ENCODE data around the gene TIMP2. TPM values are rescaled to one million over a fixed set of nuclear protein-coding genes. Genes with fewer than 3 reads are reported as not detected.
A peak's percentile ranks its signal among the peaks of the same experiment; 100 is the strongest.
"Not testable (repeated sequence)": the region's sequence is repeated elsewhere in the genome, so short reads cannot be mapped to it uniquely, and the experiment has no call there.

Gene TIMP2
- total RNA-seq, 3 donors from 2014 or later: 0.63 to 1.0 (median 0.81) TPM

DNA sequence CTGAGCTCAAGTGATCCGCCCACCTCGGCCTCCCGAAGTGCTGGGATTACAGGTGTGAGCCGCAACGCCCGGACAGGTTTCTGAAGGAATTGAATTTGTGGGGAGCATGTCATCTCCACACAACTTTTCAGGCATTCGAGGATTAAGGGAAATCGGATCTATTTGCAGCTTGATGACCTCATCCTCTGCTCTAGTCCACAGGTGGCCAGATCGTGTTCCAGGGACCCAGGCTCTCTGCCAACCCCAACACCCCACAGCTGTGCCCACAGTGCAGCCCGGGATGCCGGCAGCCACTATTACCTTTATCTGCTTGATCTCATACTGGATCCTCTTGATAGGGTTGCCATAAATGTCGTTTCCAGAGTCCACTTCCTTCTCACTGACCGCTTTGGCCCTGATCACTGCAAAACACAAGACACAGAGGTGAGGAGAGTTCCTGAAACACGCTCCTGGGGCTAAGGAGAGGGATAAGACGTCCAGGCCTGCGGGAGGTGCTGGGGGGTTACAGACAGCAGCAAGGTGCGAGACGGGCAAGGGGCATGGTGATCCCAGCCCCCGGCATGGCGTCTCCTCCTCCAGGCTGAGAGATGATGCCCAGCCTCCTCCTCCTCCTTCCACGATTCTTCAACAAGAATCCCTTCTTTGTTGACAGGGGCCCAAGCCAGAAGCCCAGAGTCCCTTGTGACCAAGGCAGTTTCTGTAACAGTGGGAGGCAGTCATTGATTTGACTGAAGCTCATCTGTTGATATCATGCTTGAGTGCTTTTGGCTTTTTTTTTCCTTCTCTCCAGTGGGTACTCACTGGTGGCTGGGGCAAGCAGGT is 51.5 kb downstream of the TIMP2 start:
- peaks cover 4% of the 10 kb centered on the region for H3K27me3 Mint-ChIP-seq (ENCODE audit: low read depth)
- peaks cover under 1% of the 10 kb centered on the region for H3K4me1 Mint-ChIP-seq (ENCODE audit: low read depth)
- ATAC-seq (no peak), DNase-seq (no peak)
- H3K4me3 Mint-ChIP-seq: no peak overlapping the region
- H3K9me3 Mint-ChIP-seq: no peaks in the 10 kb centered on the region
- no peaks in the 10 kb centered on the region for H3K36me3 Mint-ChIP-seq (ENCODE audit: insufficient read depth)

GRCh38 chr17:78872486-78872885 is 52.7 kb downstream of the TIMP2 start:
- ATAC-seq: no peak
- H3K36me3 Mint-ChIP-seq (ENCODE audit: insufficient read depth): no peaks in the 10 kb centered on the region
- no peak for DNase-seq

GRCh38 chr17:78870621-78871020 is 54.6 kb downstream of the TIMP2 start:
- Mint-ChIP-seq H3K9me3 (no peaks in the 10 kb centered on the region), H3K4me1 (ENCODE audit: low read depth) (no peaks in the 10 kb centered on the region), H3K36me3 (ENCODE audit: insufficient read depth) (no peaks in the 10 kb centered on the region), H3K4me3 (no peak overlapping the region), H3K27me3 (ENCODE audit: low read depth) (peaks cover 3% of the 10 kb centered on the region)
- DNase-seq (no peak), ATAC-seq (no peak)

More at GRCh38 chr17:78872486-78872885, 52.7 kb downstream of the TIMP2 start:
- no peaks in the 10 kb centered on the region for H3K4me1 Mint-ChIP-seq (ENCODE audit: low read depth)
- H3K9me3 Mint-ChIP-seq: no peaks in the 10 kb centered on the region
- peaks cover 7% of the 10 kb centered on the region for H3K27me3 Mint-ChIP-seq (ENCODE audit: low read depth)
- no peak overlapping the region for H3K4me3 Mint-ChIP-seq

DNA sequence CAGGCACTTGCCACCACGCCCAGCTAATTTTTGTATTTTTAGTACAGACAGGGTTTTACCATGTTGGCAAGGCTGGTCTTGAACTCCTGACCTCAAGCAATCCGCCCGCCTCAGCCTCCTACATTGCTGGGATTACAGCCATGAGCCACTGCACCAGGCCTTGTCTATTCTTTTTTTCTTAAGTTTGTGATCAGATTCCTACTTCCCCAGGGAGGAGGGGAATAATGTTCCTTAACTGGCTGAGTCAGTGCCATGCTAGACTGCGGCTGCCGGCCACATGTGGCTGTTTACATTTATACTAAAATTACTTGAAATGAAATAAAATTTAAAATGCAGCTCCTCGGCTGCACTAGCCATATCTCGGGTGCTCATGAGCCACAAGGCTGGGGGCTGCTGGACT is 56.8 kb downstream of the TIMP2 start:
- DNase-seq (no peak), ATAC-seq (no peak)
- H3K4me3 Mint-ChIP-seq: no peak overlapping the region
- H3K4me1 Mint-ChIP-seq (ENCODE audit: low read depth): no peaks in the 10 kb centered on the region
- no peaks in the 10 kb centered on the region for H3K9me3 Mint-ChIP-seq
- H3K36me3 Mint-ChIP-seq (ENCODE audit: insufficient read depth): no peaks in the 10 kb centered on the region
- peaks cover 7% of the 10 kb centered on the region for H3K27me3 Mint-ChIP-seq (ENCODE audit: low read depth)

- not testable (repeated sequence) for H3K4me3 Mint-ChIP-seq; H3K36me3 Mint-ChIP-seq (ENCODE audit: insufficient read depth); H3K4me1 Mint-ChIP-seq (ENCODE audit: low read depth); DNase-seq; ATAC-seq; H3K27me3 Mint-ChIP-seq (ENCODE audit: low read depth); H3K9me3 Mint-ChIP-seq
Observed at GRCh38 chr17:78867046-78867445, 58.1 kb downstream of the TIMP2 start.

GRCh38 chr17:78865682-78866390 is 59.4 kb downstream of the TIMP2 start:
- peak; percentile 56 to 65 for ATAC-seq
- H3K4me3 Mint-ChIP-seq: no peak overlapping the region
- H3K4me1 Mint-ChIP-seq (ENCODE audit: low read depth): no peaks in the 10 kb centered on the region
- peak; percentile 60 for DNase-seq
- peaks cover 7% of the 10 kb centered on the region for H3K27me3 Mint-ChIP-seq (ENCODE audit: low read depth)
- H3K9me3 Mint-ChIP-seq: no peaks in the 10 kb centered on the region
- no peaks in the 10 kb centered on the region for H3K36me3 Mint-ChIP-seq (ENCODE audit: insufficient read depth)

DNA sequence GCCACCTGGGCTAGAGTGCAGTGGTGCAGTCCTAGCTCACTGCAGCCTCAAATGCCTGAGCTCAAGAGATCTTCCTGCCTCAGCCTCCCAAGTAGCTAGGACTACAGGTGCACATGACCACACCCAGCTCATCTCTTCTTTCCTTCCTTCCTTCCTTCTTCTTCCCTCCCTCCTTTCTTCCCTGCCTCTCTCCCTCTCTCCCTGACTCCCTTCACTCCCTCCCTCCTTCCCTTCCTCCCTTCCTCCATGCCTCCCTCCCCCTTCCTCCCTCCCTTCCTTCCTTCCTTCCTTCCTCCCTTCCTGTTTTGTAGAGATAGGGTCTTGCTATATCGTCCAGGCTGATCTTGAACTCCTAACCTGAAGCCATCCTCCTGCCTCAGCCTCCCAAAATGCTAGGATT is 61.1 kb downstream of the TIMP2 start:
- no peaks in the 10 kb centered on the region for H3K4me1 Mint-ChIP-seq (ENCODE audit: low read depth)
- H3K4me3 Mint-ChIP-seq: no peak overlapping the region
- peaks cover 7% of the 10 kb centered on the region for H3K27me3 Mint-ChIP-seq (ENCODE audit: low read depth)
- H3K9me3 Mint-ChIP-seq: no peaks in the 10 kb centered on the region
- no peak for ATAC-seq
- no peak for DNase-seq
- no peaks in the 10 kb centered on the region for H3K36me3 Mint-ChIP-seq (ENCODE audit: insufficient read depth)

- no peak overlapping the region for H3K4me3 Mint-ChIP-seq
- DNase-seq: no peak
- H3K27me3 Mint-ChIP-seq (ENCODE audit: low read depth): peaks cover 4% of the 10 kb centered on the region
- H3K4me1 Mint-ChIP-seq (ENCODE audit: low read depth): no peaks in the 10 kb centered on the region
- no peak for ATAC-seq
- H3K9me3 Mint-ChIP-seq: no peaks in the 10 kb centered on the region
- no peaks in the 10 kb centered on the region for H3K36me3 Mint-ChIP-seq (ENCODE audit: insufficient read depth)
Observed at GRCh38 chr17:78862073-78863023, 62.8 kb downstream of the TIMP2 start.

- no peak overlapping the region for H3K4me3 Mint-ChIP-seq
- H3K36me3 Mint-ChIP-seq (ENCODE audit: insufficient read depth): no peaks in the 10 kb centered on the region
- H3K9me3 Mint-ChIP-seq: no peaks in the 10 kb centered on the region
- DNase-seq (no peak), ATAC-seq (no peak)
- no peaks in the 10 kb centered on the region for H3K4me1 Mint-ChIP-seq (ENCODE audit: low read depth)
- H3K27me3 Mint-ChIP-seq (ENCODE audit: low read depth): peaks cover 4% of the 10 kb centered on the region
Observed at GRCh38 chr17:78861229-78861628, 64.0 kb downstream of the TIMP2 start.

GRCh38 chr17:78859051-78859450 is 66.1 kb downstream of the TIMP2 start:
- no peak overlapping the region for H3K4me3 Mint-ChIP-seq
- H3K36me3 Mint-ChIP-seq (ENCODE audit: insufficient read depth): no peaks in the 10 kb centered on the region
- no peaks in the 10 kb centered on the region for H3K9me3 Mint-ChIP-seq
- H3K27me3 Mint-ChIP-seq (ENCODE audit: low read depth): peaks cover 4% of the 10 kb centered on the region
- no peak for ATAC-seq
- DNase-seq: no peak
- H3K4me1 Mint-ChIP-seq (ENCODE audit: low read depth): no peaks in the 10 kb centered on the region

- no peak for ATAC-seq
- Mint-ChIP-seq H3K9me3 (no peaks in the 10 kb centered on the region), H3K4me3 (no peak overlapping the region), H3K36me3 (ENCODE audit: insufficient read depth) (no peaks in the 10 kb centered on the region), H3K27me3 (ENCODE audit: low read depth) (no peaks in the 10 kb centered on the region), H3K4me1 (ENCODE audit: low read depth) (no peaks in the 10 kb centered on the region)
- DNase-seq: no peak
Observed at GRCh38 chr17:78857266-78857665, 67.9 kb downstream of the TIMP2 start.

GRCh38 chr17:78855561-78856165 is 69.5 kb downstream of the TIMP2 start:
- Mint-ChIP-seq H3K27me3 (ENCODE audit: low read depth) (no peaks in the 10 kb centered on the region), H3K4me3 (no peak overlapping the region), H3K4me1 (ENCODE audit: low read depth) (no peaks in the 10 kb centered on the region), H3K36me3 (ENCODE audit: insufficient read depth) (no peaks in the 10 kb centered on the region), H3K9me3 (no peaks in the 10 kb centered on the region)
- no peak for ATAC-seq
- no peak for DNase-seq

GRCh38 chr17:78854508-78854907 is 70.7 kb downstream of the TIMP2 start:
- no peaks in the 10 kb centered on the region for H3K9me3 Mint-ChIP-seq
- DNase-seq (no peak), ATAC-seq (no peak)
- H3K36me3 Mint-ChIP-seq (ENCODE audit: insufficient read depth): no peaks in the 10 kb centered on the region
- H3K27me3 Mint-ChIP-seq (ENCODE audit: low read depth): no peaks in the 10 kb centered on the region
- no peak overlapping the region for H3K4me3 Mint-ChIP-seq
- no peaks in the 10 kb centered on the region for H3K4me1 Mint-ChIP-seq (ENCODE audit: low read depth)

DNA sequence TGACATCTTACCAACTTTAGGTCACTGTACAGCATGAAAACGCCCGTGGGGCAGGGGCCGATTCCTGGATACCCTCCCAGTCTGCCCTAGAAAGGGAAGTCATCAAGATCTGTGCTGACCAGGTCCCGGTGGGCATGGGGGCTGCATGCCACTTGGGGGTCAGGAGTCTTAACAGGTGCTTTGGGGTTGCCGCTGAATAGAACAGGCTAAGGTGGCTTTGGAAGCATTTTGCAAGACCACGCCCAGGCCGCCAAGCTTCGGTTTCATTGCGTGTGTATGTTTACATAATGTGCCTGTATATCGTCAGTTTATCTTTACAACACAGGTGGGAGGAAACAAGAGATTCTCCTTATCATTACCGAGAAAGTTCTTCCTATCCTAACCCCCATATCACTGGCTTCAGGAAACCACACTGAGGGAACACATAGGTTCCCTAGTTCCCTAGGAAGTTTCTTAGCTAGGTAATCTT is 71.2 kb downstream of the TIMP2 start:
- DNase-seq (no peak), ATAC-seq (no peak)
- Mint-ChIP-seq H3K4me1 (ENCODE audit: low read depth) (no peaks in the 10 kb centered on the region), H3K9me3 (no peaks in the 10 kb centered on the region), H3K27me3 (ENCODE audit: low read depth) (no peaks in the 10 kb centered on the region), H3K4me3 (no peak overlapping the region), H3K36me3 (ENCODE audit: insufficient read depth) (no peaks in the 10 kb centered on the region)

Data from activated T-cell treated with anti-CD3 and anti-CD28 coated beads, Interleukin-2, amount 50 U/mL, for 4 hours (primary cell).